Activated CD4-positive, alpha-beta T cell treated with anti-CD3 and anti-CD28 coated beads, Interleukin-2, amount 50 U/mL, for 16 hours (primary cell): Measurements from ENCODE around the gene AP1S2.
"Not testable (repeated sequence)": the region's sequence is repeated elsewhere in the genome, so short reads cannot be mapped to it uniquely, and the experiment has no call there.

Experiments
- DNase-seq: peaks from one replicate; pipeline ENCODE4 v3.0.0-alpha.2; 2020

Gene AP1S2

DNA sequence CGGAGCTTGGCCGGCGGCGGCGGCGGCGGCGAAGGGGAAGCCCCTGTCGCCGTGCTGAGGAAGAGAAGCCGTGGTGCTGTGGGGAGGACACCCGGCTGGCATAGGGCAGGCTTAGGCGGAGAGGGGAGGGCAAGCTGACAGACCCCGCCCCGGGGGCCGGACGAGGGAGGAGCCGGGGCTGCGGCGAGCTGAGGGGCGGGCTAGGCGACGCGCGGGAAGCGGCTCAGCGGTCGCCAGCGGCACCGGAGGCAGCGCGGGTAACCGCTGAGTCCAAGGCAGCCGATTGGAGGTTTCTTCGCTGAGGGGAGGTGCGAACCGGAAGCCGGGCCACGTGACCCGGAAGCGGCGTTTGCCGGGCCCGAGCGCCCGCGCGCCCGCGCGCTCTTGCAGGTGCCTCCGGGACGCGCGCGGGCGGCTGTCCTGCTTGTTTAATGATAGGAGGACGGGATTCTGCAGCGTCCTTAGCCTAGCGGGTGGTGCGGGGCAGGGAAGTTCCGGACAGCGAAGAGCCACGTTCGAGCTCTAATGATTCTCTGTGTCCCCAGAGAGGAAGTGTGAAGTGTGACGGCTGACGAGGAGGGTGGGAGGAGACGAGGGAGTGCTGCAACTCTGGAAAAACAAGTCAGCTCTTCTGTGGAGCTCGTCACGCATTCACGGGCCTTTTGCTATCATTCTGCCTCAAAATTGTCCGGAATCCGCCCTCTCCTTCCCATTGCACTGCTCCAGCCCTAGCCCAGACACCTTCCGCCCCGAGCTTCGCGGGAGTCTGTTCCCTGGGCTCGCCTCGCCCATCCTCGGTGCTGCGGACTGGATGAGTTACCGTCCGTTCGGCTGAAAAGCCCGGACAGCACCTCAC lies at the start of gene AP1S2:
Gene AP1S2 (minus strand): TSS at position 102 of the 856 bp plus-strand sequence. CDS start 2,289 bp downstream, outside the sequence.
- DNase-seq: peak; percentile 98

DNA sequence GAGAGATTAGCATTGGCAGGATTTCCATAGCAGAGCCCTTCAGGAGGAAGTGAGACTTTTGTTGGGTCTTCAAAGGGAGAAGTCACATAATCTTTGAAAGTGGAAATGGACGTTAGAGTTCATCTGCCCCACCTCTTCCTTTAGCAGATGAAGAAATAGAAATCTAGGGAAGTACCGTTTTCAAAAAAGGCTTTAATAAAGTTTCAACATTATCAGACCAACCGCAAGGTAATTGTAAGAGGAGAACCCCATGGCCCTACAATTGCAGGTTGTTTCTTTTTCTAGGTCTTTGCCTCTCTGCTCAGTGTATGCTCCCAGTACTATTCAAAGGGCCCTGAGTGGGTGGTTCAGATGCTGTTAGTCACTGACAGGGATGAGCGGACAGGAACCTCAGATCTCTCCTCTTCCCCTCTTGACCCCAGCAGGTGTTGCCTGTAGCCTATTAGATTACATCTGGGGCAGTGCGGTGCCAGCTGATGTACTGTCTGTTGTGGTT lies 48.6 kb upstream of the AP1S2 start:
- DNase-seq: no peak

DNA sequence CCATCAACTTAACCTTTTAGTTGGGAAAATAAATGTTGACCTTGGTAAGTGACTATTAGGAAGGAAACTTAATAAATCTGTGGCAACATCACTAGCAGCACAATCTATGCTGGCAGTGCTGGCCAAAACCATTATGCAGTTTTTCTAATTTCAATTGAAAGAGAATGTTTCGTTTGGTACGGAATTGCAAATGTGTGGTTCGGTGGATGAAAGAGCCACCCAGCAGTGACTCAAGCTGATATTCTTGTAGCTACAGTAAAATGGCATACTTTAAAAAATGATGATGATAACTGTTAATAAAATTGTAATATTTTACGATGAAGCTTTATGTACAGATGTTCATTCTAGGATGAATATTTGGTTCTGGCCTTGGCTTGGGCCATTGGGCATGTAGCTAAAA lies 40.7 kb upstream of the AP1S2 start:
- DNase-seq: no peak

DNA sequence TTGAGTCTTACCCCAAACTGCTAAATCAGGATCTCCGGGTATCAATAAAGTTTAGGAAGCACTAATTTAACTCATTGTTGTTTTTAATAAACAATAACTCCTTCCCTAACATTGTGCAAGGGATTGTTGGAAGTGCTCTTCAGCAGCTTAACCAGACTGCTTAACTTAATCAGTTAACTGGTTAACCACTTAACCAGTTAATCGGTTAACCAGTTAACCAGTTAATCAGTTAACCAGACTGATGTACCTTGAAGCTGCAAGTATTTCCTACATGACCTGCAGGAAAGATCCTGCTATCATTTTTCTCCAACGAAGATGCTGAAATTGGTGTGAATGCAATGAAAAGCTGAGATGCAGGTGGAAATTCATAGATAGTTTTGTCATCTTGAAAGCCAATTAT lies 40.1 kb upstream of the AP1S2 start:
- DNase-seq: no peak

DNA sequence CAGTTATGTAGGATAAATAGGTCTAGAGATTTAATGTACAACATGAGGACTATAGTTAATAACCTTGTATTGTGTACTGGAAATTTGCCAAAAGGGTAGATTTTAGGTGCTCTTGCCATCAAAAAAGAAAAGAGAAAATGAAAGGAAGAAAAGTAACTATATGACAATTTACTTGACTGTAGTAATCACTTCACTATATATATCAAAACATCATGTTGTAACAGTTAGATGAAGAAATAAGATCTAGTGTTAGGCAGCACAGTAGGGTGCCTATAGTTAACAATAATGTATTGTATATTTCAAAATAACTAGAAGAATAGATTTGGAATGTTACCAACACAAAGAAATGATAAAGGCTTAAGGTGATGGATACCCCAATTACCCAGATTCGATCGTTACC lies 35.9 kb upstream of the AP1S2 start:
- DNase-seq: no peak

DNA sequence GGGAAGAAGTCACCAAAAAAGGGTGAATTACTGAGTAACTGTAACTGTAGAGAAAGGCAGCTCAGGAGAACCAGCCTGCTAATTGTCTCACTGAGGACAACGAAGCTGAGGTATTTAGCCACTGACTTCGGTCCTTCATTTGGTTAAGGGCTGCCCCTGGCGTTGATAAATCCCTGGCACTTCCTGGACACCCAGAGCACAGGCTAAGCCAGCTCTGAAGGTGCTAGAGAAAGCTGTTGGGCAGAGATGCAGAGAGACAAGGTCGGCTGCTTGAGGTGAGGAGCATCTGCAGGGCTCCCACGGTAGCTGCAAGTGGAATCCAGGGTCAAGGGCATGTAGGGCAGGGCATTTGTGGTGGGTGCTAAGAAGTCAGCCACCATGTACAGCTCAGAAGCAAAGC lies 33.4 kb upstream of the AP1S2 start:
- DNase-seq: no peak

DNA sequence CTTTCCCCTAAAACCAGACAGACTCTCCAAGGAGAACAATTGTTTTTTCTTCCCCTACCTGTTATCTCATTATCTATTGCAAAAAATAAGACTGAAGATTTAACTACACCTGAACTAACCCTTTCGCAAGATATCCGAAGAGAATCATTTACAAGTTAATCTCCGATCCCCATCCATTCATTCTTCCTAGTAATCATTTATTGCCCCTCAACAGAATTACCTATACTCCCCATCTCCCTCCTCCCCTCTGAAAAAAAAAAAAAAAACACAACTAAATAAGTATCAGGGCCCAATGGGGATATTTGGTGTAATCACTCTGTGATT lies 28.9 kb upstream of the AP1S2 start:
- DNase-seq: no peak

DNA sequence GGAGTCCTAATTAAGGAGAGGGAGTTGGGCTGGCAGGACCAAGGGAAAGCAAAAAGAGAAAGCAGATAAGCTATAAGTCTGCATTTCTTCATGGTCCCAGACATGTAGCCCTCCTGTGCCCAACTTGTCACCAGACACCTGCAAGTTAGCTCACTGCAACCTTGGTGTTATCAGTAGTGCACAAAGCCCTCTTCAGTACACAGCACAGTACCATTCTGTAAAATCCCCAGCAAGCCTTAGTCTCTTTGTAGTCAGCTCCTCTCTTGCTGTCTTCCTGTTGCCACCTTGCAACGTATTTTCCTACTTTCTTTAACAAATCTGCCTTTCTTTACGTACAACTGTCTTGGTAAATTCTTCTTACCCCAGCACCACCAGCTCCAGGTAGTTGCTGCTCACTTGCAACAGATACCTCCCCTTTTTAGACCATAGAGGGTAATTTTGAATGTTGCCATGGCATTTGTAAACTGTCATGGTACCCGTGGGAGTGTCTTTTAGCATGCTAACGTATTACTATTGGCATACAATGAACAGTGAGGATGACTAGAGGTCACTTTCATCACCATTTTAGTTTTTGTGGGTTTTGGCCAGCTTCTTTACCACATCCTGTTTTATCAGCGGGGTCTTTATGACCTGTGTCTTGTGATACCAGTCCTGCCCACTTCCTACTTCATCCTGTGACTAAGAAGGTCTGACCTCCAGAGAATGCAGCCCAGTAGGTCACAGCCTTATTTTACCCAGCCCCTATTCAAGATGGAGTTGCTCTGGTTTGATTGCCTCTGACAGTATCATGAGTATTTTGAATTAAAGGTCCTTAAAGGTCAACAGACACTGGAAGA lies 28.3 kb upstream of the AP1S2 start:
- DNase-seq: no peak

DNA sequence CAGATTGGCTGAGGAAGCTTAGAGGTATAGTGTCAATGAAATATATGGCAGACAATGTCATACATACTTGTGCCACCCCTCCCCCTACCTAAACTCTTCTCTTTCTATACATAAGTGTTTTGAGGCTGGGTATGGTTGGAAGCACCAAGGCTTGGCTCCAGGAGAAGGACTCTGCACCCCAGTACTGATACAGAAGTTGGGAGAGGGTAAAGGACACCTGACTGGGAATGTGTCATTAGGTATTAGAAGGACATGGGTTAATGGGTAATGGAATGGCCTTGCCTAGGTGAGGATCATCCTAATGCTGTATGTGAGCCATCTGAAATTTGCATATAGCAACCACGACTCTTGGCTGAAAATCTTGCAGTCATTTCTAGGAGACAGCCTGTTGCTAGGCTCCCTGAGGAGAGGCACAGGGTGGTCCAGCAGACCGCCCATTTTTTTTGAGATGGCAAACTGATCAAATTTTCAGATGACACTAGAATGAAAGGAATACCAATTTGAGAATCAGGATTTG lies 26.8 kb upstream of the AP1S2 start:
- DNase-seq: no peak

DNA sequence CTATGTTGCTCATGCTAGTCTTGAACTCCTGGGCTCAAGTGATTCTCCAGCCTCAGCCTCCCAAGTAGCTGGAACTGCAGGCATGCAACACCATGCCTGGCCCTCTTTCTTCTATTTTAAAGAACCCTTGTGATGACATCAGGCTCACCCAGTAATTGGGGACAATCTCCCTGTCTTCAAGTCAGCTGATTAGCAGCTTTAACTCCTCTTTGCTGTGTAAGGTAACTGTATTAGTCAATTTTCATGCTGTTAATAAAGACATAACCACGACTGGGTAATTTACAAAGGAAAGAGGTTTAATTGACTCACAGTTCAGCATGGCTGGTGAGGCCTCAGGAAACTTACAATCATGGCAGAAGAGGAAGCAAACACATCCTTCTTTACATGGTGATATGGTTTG lies 23.3 kb upstream of the AP1S2 start:
- DNase-seq: not testable (repeated sequence)

DNA sequence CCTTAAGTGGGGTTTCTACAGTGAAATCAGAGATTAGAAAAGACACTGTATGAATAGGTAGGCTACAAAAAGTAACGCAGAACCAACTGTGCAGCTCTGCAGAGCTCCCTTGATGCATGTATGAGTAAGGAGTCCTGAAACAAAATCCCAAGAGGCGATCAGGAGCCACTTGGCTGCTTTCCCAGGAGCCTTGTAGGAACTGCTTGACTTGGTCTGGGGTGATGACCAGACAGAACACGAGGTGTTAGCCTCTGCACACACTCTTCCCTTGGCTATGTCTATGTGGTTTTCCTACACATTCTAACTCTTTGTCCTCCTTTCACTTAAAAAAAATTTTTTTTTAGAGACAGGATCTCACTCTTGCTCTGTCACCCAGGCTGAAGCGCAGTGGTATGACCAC lies 22.8 kb upstream of the AP1S2 start:
- no peak for DNase-seq

DNA sequence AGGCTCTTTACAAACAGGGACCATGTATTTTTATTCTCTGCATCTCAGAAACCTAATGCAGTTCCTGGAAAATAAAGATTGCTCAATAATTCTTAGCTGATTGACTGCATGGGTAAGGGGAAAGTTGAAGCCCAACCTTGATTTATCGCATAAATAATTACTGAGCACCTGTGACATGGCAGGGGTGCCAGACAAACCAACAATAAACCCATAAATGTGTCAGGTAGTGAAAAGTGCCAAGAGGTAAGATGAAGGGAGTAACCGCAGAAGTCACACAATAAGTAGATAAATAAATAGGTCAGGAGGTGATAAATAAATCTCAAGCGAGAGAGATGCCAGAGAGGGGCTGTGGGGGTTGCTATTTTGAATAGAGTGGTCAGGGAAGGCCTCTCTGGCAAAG lies 20.1 kb upstream of the AP1S2 start:
- DNase-seq: no peak

DNA sequence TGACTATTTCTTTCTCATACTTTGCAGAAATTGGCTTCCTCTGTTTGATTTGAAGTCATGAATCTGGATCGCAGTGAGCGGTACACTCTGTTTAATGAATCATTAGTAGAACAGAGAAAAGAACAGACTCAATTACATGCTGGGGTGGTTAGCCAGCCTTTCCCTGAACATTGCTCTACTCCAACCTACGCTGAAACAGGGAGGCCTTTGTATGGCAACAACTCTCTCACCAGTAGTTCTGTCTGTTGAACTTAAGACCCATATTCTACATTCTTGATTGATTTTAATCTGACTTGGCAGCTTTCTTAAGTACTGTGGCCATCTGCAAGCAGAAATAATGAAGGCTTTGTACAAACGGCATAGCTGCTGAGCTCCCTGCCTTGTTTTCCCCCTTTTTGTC lies 19.0 kb upstream of the AP1S2 start:
- no peak for DNase-seq

DNA sequence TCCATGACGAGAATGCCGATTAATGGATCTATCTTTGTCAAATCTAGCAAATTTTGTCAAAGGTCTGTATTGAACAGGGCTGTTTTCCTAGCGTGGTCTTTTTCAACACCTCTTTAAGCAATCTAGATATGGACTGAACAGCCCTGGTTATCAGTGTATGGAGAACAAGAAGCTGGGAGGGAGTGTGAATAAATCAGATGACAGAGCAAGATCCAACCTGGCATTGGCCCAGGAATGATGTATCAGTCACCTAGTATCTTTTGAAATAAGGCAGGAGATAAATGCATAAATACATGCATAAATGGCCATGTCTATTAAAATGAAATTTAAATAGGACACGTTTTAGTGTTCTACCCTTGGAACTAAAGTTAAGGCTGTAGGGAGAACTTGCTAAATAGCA lies 15.7 kb upstream of the AP1S2 start:
- DNase-seq: no peak

DNA sequence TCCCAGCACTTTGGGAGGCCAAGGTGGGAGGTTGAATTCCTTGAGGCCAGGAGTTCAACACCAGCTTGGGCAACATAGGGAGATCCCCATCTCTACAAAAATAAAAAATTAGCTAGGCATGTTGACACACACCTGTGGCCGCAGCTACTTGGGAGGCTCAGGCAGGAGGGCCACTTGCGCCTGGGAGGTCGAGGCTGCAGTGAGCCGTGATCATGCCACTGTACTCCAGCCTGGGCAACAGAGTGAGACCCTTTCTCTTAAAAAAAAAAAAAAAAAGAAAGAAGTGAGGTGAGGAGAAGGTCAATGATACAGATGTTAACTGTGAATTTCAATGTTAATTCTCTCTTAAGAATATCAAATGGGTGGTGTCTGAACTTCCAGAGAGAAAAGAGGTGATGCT lies 15.1 kb upstream of the AP1S2 start:
- no peak for DNase-seq

DNA sequence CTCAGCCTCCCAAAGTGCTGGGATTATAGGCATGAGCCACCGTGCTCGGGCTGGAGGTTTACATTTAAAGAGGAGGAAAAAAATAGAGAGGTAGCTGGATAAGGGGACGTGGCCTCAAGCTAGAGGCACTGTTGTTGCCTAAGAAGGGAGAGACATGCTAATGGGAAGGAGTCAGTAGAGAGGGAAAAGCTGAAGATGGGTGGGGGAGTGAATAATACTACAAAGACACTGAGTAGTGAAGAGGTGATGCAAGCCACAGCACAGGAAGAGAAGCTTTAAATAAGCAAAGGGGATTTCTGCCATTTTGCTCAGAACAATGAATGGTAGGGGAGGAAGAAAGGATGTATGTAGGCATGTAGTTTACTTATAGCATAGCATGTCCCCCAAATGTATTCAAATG lies 11.5 kb upstream of the AP1S2 start:
- DNase-seq: no peak

DNA sequence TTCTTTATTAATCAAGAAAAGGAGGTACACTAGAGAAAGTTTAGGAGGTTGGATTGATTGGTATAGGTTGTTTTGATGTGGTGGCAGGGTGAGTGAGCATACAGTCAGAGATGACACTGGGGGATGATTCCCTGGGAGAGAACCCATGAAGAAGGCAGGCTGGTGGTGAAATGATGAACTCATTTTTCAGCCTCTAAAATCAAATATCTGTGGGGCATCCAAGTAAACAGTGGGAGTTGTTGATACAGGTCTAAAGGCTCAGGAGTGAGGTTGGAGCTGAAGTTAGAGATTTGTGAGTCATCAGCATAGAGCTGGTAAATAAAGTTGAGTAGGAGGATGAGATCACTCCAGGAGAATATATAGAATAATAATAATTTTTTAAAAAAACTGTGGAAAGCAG lies 10.0 kb upstream of the AP1S2 start:
- no peak for DNase-seq

DNA sequence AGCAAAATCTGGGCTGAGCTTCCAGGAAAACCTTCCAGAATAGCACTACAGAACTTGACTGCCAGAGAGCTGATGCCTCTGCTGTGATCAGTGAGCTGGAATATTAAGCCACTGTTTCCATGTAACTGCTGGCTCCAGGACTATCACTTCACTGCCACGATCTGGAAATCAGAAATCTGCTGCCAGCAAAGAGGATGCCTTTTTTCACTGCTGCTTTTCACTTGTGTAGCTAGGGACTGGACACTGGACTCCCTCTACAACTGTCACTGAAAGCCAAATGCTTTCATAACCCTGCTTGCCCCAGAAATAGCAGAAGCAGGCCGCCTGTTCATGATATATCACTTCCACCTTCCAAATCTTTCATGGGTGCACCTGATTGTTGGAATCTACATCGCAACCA lies 9.4 kb upstream of the AP1S2 start:
- no peak for DNase-seq

DNA sequence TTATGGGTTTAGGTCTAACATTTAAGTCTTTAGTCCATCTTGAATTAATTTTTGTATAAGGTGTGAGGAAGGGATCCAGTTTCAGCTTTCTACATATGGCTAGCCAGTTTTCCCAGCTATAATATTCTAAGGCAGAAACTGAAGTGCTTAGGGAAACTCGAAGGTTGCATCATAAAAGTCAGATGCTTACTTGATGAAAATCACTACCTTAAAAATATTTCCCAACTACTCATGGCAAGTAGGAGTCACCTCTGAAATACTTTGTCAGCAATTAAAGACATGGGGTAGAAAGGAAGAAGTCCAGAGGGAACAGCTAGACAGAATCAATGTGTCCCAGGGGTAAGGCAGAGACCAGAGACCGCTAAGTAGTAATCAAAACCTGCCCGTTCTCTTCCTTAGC lies 6.3 kb upstream of the AP1S2 start:
- DNase-seq: no peak

DNA sequence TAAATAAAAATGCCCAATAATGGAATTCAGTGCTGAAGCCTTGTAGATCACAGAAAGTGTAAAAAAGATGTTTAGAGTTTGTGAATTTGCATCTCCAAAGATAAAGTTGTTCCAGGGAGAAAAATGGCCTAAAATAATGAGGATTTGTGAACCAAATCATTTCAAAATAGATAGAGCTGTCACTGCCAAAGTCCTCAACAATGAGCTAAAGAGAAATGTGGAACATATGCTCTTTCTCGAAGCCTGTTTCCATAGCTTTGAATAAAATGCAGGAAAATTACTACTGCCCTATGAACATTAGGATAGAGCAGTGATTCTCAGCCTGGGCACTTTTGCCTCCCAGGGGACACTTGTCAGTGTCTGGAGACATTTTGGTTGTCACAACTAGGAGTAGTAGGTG lies 3.4 kb upstream of the AP1S2 start:
- DNase-seq: no peak

DNA sequence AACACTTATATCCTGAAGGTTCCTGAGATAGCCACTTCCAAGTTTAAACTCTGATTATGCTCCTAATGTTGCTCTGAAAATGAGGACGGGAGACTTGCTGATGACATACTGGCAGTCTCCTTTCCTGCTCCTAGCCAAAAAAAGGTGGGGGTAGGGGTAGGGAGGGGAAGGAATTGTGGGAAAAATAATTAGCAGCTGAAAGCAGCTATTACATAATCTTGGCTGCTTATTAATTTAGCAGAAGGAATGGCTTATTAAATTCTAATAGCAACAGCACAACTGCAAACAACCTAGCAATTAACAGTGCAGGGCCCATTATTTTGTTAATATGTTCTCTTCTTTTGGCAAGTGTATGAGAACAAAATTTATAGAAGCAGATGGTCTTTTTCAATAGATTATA lies 2.0 kb upstream of the AP1S2 start:
- no peak for DNase-seq

DNA sequence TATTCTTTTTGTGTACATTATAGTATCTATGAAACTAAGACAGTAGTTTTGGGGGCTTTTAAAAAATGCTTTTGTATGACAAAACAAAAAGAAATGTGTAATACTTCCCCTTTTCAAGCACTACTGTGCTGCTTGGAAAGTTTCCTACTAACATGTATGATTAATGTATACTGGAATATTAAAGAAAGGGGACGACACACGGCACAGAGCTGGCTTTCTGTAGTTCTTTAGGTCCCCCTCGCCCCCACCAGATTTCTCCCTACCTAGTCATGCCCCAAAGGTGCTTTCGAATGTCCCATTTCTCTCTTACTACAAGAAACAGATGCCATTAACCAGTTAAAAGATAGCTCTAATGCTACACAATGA lies 1.6 kb upstream of the AP1S2 start:
- no peak for DNase-seq

DNA sequence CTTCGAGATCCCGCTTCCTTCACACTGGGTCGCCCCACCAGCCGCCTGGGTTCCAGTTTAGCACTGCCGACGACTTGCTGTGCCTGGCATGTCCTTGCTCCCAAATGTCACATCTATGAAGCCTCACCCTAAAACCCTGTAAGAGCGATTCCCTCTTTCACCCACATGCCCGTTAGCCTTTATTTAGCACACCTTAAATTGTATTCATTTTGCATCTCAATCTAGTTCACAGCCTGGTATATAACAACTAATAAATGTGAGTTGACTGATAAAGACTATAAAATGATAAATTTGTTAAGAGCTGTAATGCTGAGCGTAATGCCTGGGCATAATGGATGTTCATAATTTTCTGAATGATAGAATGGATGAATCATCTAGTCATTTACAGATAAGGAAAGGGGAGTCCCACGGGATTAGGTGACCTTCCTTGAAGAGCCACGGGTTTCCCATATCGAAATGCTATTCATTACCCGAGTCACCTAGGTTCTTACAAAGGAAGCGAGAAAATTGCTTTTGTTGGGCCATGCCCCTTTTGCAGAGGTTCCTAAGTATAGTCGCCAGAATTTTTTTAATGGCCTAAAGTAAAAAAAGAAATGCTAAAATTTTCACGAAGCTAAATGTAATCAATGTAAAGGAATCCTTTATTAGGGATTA lies 1.1 kb upstream of the AP1S2 start:
- DNase-seq: no peak
